HG02588 (cell line): ENCODE measurements around the gene ZNF668.
"Not testable (repeated sequence)": the region's sequence is repeated elsewhere in the genome, so short reads cannot be mapped to it uniquely, and the experiment has no call there.

Experiments used
- ATAC-seq: cut with Tn5 transposase; IDR thresholded peaks from one replicate; pipeline ENCODE4 v1.9.1; 2021; ENCODE audit warnings: mild to moderate bottlenecking, moderate library complexity; ENCODE audit not compliant: unreplicated experiment

The ZNF668 gene

DNA sequence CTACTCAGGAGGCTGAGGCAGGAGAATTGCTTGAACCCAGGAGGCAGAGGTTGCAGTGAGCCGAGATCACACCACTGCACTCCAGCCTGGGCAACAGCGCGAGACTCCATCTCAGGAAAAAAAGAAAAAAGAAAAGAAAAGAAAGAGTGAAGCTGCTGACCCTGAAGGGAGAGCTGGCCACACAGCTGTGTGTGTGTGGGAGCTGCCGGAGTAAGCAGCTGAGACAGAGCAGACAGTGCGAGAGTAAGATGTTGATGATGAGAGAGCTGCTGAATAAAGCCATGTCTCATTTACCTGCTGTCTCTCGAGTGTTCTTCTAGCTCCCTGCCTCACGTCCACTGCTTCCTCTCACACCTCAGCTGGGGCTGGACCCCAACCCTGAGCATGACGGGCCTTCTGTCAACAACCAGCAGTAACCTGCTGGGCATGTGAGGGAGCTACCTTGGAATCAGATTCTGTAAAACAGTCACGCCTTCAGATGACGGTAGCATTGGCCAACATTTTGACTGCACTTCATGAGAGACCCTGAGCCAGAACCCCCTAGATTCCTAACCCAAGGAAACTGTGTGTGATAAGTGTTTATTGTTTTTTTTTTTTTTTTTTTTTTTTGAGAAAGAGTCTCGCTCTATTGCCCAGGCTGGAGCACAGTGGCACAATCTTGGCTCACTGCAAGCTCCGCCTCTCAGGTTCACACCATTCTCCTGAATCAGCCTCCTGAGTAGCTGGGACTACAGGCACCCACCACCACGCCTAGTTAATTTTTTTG lies 27.0 kb upstream of the ZNF668 start:
- ATAC-seq = not testable (repeated sequence)

DNA sequence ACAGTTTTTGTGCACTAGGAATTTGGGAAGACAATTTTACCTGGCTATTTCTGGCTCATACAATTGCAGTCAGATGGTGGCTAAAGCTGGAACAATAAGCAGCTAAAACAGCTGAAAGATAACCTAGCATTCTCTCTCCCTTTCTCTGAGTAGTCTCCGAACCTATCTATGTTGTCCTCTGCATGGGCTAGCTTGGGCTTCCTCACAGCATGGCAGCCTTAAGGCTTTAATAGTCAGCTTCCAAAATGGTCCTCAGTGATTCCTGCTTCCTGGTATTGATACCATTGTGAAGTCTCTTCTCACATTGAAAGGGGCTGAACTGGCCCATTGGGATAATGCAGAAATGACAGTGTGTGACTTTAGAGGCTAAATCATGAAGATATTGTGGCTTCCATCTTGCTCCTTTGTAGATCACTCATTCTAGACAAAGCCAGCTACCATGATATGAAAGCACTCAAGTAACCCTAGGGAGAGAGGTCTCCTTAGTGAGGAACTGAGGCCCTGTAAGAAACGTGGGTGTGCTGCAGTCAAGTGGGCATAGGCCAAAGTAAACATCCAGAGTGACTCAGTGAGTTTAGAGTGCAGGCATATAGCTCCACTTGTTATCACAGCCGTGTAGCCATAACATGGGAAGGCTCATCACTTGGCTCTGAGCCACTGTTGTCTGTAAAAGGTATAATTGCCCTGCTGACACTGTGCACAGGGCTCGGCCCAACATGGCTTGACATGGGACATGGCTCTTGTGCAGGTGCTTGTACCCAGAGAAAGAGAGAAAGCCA lies 26.0 kb upstream of the ZNF668 start:
- ATAC-seq = no peak

DNA sequence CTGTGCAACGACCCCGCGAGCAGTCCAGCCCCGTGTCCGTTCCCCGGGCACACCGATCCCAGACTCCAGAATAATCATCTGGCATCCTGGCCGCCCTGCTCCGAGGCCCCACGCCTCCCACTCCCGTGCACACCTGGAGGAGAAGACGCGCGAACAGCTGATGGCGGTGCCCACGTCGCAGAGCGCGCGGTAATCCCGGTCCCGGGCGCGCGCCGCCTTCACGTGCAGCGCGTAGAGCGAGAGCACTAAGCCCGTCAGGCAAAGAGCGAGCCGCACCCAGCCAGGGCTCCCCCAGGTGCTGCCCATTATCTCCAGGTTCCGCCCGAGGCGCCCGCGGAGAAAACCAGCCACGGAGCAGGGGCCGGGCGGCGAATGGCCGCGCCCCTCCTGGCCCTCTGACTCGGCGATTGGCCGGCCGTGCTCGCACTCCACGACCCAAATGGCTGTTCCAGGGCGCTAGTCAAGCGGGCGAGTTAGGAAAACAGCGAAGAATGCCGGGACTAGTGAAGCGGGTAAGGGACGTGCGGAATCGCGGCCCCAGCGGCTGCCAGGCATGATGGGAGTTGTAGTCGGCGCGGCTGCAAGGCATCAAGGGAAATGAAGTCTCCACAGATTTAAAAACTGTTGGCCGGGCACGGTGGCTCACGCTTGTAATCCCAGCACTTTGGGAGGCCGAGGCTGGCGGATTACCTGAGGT lies 20.5 kb upstream of the ZNF668 start, which contains the start of gene VKORC1:
Gene VKORC1 (minus strand): TSS at position 374 of the 697 bp plus-strand sequence. CDS start 68 bp downstream, at position 306.
- ATAC-seq = peak; percentile 79

DNA sequence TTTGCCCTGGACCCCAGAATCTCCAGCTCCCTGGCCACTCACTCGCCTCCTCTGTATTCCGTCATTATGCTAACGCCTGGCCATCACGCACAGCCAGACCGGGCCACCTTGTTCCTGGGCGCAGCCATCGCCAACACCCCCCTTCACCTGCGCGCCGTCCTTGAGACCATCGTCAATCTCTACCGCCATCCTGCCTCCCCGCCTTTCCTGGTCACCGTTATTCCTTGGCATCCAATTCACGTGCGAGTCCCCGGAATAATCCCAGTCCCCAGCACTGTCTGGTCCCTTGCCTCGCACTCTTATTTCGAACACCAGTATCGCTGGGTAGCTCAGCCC lies 20.0 kb upstream of the ZNF668 start:
- no peak for ATAC-seq

DNA sequence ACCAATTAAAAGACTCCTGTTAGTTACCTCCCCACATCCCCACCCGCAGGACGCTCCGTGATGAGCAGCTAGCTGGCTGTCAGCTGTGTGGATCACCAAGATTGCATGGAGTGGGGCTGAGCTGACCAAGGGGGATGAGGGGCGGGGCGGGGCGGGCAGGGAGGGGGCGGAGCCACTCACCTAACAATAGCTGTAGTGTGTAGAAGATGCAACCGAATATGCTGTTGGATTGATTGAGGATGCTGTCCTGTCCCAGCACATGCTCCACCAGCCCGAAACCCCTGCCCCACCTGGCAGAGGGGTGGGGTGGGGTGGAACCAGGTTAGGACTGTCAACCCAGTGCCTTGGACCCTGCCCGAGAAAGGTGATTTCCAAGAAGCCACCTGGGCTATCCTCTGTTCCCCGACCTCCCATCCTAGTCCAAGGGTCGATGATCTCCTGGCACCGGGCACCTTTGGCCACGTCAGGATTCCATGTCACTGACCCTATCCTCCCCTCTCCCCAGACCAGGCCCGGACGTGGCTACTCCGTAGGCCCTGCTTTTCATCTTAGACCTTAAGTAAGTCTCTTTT lies 19.2 kb upstream of the ZNF668 start:
- ATAC-seq = no peak

DNA sequence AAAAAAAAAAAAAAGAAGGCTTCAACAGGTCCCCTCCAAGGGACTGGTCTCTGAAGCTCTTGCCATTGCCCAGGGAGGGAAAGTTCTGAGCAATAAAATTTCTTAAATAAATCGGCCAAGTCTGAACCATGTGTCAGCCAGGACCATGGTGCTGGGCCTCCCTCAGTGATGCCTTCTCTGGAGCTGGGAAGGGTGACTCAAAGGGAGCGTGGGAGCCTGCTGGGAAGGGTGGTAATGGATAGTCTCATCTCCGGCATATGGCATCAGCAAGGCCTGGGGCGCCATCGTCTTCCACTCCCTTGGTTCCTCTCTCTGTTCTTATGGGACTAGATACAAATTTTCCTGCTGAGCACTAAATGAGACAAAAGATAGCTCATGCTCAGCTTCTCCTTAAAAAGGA lies 18.3 kb upstream of the ZNF668 start:
- ATAC-seq = no peak

DNA sequence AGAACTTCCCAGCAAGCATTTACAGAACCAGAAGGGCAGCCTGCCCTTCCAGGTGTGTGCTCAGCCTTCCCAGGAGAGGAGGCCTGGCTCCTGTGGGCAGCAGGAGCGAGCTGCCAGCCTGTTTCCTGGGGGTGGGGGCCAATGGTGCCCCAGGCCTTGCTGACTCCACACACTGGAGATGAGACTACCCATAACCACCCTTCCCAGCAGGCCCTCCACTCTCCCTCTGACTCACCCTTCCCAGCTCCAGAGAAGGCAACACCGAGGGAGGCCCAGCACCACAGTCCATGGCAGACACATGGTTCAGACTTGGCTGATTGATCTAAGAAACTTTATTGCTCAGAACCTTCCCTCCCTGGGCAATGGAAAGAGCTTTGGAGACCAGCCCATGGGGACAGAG lies 16.5 kb upstream of the ZNF668 start:
- ATAC-seq = no peak

DNA sequence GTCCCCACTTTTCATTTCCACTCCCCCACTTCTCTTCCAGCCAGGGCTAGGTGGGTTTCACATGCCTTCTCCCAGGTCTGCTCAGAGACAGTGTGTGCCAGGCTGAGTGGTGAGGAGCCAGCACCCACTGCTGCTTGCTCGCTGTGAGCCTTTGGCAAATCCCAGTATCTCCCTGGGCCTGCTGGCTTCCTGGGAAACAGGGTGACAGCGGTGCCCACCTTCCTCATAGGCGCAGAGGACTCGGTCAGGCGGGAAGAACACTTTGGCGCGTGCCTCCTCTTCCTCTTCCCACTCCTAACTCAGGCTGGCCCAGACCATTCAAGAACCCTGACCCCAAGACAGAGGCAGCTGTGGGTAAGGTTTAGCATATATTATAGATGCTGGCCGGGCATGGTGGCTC lies 15.2 kb upstream of the ZNF668 start:
- ATAC-seq = no peak

DNA sequence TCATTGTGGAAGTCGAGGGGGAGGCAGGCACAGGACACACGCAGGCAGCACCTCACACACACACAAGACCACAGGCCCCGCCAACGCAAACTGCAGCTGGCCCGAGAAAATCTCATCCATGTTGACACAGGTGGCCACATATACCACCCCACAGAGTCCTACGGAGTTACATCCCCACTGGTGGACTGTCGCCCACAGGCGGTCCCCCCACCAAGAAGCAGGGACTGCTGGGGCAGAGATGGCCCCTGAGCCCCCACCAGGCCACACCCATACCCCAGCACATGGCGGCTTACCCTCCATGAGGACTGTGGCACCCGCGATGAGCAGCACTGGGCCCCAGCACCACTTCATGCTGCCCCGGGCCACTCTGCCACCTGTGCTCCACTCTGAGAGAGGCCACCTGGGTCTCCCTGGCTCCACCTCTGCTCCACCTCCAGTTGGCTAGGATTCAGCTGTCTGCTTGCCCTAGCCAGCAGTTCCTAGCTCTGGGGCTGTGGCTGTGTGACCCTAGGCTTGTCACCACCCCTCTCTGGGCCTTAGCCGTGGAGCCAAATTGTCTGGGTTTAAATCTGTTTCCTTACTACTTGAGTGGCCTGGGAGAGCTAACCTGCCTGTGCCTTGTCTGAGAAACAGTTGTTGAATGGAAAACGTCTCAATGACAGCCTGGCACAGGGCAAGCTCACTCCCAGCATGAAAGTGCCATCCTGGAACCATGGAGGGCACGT lies 14.6 kb upstream of the ZNF668 start, which contains the start of gene PRSS53:
Gene PRSS53 (minus strand): TSS at position 485 of the 725 bp plus-strand sequence. CDS start 134 bp downstream, at position 351.
- ATAC-seq = no peak

DNA sequence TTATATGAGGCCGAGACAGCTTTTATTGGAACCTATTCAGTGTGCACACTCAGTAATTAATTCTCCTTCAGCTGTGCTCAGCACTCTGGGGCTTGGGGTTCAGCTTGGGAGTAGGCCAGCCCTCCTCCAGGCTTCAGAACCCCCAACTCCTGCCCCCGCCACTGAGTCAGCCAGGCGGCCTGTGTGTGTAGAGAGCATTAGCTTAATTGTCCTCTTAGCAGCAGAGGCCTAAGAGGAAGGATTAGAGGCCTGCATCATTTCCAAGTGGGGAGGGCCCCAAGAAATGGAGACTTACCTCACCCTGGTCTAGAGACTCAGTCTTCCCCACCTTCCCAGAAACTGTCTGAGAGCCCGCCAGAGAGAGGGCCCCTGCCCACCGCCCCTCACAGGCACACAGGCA lies 13.9 kb upstream of the ZNF668 start:
- ATAC-seq = no peak

DNA sequence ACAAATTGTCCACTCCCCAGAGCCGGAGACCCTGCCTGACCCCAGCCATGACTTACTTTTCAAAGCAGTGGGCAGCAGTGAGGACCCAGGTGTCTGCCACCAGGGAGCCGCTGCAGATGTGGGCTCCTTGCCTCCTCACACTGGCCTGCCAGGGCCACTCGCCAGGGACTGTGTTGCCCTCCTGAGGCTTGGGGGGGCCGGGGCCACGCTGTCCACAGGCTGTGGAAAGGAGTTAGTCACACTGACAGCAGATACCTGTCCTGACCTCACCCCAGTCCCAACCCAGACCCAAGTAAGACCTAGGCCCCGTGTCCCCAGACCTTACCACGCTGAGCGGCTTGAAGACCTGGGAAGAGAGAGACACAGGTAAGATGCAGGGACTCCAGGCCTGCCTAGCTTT lies 13.4 kb upstream of the ZNF668 start:
- no peak for ATAC-seq

DNA sequence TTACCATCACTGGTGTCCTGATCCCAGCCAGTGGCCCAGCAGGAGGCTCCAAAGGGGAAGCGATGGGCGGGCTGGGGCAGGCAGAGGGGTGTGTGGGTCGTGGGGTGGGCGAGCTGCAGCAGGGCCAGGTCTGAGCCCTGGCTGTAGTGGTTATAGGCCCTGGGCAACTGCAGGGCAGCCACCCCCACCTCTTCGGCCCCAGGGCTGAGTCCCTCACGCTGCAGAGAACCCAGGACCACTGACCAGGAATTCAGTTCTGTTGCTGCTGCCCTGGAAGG lies 12.5 kb upstream of the ZNF668 start:
- ATAC-seq = no peak

DNA sequence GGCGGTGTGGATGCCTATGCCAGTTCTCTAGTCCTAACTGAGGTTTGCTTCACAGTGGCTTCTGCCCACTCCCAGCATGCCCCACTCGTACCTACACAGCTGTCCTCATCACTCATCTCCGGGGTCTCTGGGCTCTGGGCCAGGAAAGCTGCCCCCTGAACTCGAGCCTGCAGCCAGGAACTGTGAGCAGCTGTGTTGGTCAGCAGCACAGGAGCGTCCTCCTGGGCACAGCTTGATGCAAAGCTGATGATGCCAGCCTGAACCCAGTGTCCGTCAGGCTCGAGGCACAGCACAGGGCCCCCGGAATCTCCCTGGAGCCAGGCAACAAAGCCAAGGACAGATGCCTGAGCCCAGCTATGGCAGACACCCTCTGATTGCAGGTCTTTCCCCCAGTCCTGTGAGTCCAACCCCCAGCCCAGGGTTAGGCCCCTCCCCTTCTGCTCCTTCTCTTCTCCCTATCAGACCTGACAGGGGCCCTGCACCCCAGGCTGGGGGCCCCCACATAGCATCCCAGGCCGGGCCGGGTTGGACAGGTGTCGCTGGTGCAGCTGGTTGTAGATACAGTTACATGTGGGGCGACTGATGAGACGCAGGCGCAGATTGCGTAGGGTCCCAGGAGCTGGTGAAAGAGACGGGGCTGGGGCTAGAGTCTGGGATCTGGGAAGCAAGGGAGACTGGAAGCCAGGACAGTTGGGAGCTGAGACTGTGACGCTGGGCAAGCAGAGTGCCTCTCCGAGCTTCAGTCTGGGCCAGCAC lies 12.0 kb upstream of the ZNF668 start:
- ATAC-seq = no peak

DNA sequence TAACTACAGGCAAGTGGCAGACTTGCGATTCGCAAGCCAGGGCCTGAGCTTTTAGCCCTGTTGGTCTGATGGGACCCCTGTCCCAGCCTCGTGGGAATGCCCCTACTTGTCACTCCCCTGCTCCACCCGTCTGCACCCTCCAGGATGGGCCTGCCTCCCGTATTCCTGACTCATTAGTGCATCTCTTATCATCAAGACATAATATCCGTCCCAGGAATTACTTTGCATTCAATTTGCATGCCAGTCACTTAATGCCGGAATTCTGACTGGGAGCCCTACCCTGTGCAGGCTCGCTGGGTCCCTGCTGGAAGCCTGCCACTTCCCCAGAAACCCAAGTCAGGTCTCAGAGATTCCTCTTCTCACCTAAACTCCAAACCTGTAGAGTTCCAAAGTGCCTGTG lies 11.4 kb upstream of the ZNF668 start:
- ATAC-seq = no peak

DNA sequence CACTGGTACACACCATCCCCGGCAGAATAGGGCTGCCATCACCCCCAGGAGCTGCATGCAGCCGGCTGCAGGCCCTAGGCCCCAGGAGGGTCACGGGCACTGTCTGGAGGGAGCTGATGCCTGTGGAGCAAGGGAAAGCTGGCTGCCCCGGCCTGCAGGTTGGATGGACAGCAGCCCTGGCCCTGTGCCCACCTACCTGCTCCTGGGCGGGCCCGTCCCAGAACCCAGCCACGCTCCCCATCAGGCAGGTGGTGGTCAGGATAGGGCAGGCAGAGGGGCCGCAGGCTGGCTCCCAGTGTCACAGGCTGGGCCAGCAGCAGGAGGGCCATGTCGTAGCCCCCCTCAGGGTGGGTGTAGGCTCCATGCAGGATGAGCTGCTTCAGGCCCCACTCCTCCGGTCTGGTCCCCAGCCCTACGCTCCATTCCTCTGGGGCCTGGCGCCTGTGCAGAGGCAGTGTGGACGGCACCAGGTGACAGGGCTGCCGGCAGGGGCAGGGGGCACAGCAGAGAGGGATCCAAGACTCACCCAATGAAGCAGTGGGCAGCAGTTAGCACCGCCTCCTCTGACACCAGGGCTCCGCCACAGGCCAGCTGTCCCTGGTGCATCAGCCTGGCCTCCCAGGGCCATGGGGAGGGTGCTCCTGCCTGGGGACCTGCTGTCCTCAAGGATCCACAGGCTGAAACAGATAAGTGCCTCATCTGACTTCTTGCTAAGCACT lies 10.7 kb upstream of the ZNF668 start:
- ATAC-seq = no peak

DNA sequence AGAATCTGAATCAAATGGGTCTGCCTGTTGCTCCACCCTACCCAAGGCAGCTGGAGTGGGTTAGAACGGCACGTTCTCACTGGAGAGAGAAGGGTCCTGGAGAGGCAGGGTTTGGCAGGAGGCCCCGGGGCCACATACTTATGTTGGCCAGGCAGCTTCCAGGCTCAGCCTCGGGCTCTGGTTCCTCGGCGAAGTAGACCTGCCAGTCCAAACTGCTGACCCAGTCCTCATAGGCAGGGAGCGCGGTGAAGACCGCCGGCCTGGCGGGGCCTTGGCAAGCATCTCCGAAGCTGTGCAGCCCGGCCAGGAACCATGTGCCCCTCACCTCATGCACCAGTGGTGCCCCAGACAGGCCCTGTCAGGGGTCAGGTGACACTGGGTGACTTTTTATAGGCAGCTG lies 9.9 kb upstream of the ZNF668 start:
- ATAC-seq = no peak

DNA sequence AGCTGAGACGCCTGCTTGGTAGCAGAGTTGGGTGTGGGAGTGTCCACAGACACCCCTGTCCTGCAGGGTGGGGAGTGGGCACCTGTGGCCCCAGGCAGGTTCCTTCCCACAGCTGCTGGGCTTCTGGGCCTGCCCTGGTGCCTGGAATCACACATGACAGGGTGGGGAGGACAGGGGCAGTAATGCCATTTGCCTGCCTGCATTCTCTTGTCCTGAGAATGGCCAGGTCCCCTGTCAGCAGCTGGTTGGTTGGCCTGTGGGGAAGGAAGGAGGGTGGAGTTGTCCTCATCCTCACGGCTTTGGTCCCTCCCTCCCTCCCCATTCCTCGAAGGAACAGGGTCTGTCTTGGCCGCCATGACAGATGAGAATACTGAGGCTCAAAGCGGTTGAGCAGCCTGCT lies 9.5 kb upstream of the ZNF668 start:
- no peak for ATAC-seq

DNA sequence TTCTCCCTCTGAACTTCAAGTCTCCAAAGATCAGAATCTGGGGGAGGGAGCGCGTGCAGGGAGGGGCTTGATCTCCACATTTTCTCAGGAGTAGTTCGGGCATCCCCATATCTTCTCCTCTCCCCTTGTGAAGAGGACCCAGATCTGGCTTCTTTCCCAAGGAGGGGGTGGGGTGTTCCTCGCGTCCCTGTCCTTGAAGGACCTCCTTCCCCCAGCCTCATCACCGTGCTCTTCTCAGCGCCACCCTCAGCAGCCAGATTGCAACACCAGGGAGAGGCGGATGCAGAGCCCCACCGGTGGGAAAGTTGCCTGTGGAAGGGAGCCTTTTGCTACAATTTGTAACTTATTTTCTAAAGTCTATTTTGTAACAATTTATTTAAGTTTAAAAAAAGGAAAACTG lies 9.0 kb upstream of the ZNF668 start:
- no peak for ATAC-seq

DNA sequence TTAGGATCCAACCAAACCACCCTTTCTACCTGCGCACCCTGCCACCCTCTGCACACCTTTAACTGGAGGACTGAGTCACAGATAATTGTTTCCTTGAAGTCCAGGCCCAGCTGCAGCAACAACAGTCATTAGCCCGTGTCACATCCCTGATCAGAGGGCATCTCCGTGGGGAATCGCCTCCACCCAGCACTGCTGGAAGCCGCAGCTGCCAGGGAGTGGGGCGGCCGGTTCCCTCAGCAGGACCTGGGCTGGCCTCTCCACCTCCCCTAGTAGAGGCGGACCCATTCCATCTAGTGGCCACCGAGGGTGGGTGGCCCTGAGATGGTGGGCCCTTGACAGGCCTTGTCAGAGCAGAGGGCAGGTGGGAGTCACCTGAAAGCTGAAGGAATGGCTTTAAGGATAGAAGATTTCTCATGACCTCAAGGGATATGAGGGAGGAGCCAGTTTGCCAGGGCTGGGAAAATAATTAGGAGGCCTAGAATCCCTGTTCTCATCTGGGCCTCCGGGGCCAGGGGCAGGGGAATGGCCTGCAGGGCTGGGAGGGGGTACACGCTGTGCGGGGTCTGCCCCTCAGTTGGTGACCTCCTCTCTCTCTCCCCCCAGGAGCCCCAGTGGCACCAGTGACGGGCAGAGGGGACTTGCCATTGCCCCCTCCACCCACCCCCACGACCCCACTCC lies 8.5 kb upstream of the ZNF668 start:
- ATAC-seq = no peak
